IgD-negative memory B cell (primary cell): Measurements from ENCODE around the gene CBX2. TPM values are rescaled to one million over a fixed set of nuclear protein-coding genes. Genes with fewer than 3 reads are reported as not detected.

ENCODE experiments used
- H3K27ac Mint-ChIP-seq, 3 donors: one replicate each; pipeline ENCODE4 v1.8.0; 2020 to 2022; ENCODE audit warnings: mild to moderate bottlenecking in 3 of 3, mixed read lengths in 3 of 3, moderate library complexity in 1 of 3
- H3K27me3 Mint-ChIP-seq: one replicate; pipeline ENCODE4 v1.8.0; 2021; ENCODE audit warnings: mixed read lengths
- H3K36me3 Mint-ChIP-seq: one replicate; pipeline ENCODE4 v1.8.0; 2020; ENCODE audit warnings: mild to moderate bottlenecking, mixed read lengths
- H3K4me1 Mint-ChIP-seq, 3 donors: one replicate each; pipeline ENCODE4 v1.8.0; 2020 to 2022; ENCODE audit warnings: mixed read lengths in 3 of 3, mild to moderate bottlenecking in 1 of 3
- H3K4me3 Mint-ChIP-seq, 4 donors: one replicate each; pipeline ENCODE4 v1.8.0; 2020 to 2022; ENCODE audit warnings: mild to moderate bottlenecking in 4 of 4, mixed read lengths in 4 of 4, moderate library complexity in 3 of 4
- H3K9me3 Mint-ChIP-seq, 3 donors: one replicate each; pipeline ENCODE4 v1.8.0; 2020 to 2021; ENCODE audit warnings: mixed read lengths in 3 of 3, mild to moderate bottlenecking in 1 of 3
- polyA plus RNA-seq: library from polyadenylated mRNA; unstranded; fragments of 300-500 nt; fragmentation: Illumina TruSeq; gene quantifications from one replicate; pipeline ENCODE4 v1.2.3, GENCODE V29; 2021

Gene CBX2
- polyA plus RNA-seq, 1 donor from 2014 or later: 0.26 TPM

DNA sequence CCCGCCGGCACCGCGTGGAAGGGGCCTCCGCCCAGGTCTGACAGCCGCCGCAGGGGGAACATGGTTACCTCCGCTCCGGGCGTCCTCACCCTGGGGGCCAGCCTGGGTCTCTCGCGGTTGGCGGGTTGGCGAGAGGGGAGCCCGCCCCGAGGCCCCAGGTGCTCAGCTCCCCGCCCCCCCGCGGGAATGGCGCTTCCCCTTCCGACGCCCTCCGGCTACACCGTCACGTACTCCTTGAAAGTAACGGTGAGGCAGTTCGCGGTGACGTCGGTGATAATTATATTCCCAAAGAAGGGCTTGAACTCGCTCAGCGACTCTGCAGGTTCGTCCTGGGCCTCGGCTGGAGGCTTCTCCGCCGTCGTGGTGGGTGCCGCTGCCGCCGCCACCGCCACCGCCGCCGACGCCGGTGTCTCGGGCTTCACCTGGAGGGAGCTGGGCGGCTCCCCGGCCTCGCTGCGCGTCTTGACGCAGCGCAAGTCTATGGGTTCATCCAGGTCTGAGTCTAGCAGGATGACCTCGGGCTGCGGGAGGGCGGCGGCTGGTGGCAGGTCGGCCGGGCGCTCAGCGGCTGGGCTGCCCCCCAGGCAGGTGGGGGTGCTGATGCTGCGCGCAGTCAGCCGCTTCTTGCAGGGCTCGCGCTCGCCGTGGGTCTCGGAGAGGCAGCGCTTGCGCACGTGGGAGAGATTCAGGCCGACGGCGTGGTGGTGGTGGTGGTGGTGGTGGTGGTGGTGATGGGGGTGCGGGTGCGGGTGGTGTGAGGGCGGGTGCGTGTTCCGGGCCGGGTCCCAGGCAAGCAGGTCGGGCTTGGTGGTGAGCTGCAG lies 56.0 kb downstream of the CBX2 start:
- Mint-ChIP-seq H3K4me1 (peaks cover 13 to 21% (median 16%) of the 10 kb centered on the region in 3 donors), H3K4me3 (no peak overlapping the region), H3K36me3 (peaks cover 2% of the 10 kb centered on the region), H3K27me3 (no peaks in the 10 kb centered on the region), H3K27ac (peak overlapping the region in 1 of 3 donors; percentile 79), H3K9me3 (no peaks in the 10 kb centered on the region)

DNA sequence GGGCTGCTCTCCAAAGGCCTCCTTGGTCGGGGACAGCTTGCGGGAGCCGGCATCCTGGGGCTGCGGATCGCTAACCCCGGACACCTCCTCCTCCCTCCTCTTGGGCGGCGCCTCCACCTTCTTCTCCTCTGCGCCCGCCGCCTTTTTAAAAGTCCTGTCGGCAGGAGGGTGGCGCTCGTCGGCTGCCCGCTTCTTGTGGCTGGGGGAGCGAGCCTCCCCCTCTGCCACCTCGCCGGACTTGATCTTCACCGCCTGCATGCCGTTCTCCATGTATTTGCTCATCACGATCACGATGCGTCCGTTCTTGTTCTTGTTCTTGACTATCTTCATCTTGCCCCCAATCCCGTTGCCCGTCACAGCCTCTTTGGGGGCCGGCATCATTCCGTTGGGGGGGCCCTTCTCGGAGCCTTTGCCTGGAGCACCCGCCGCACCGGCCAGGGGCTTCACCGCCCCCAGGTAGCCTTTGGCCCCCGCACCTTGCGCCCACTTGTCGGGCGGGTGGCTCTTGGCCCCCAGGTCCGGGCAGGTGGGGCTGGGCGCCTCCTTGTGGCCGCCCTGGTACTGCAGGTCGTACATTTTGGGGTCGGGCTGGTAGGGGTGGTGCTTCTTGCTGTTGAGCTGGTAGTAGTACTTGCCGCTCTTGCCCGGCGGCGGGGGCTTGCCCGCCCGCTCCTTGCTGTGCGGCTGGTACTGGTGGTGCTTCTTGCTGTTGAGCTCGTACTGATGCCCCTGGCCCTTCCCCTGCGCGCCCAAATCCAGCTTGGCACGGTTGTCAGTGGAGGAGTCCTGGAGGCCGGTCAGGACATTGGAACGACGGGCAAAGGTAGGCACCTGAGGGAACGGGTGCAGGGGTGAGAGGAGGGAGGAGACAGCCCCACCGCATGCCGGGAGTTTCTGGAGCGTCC lies 56.9 kb downstream of the CBX2 start:
- Mint-ChIP-seq H3K9me3 (no peaks in the 10 kb centered on the region), H3K4me3 (peak overlapping the region in 2 of 4 donors; percentile 63 to 71), H3K36me3 (peaks cover 2% of the 10 kb centered on the region), H3K27ac (peak overlapping the region; percentile 67 to 80 (median 79)), H3K27me3 (peaks cover under 1% of the 10 kb centered on the region), H3K4me1 (peaks cover 13 to 16% (median 13%) of the 10 kb centered on the region in 3 donors)

DNA sequence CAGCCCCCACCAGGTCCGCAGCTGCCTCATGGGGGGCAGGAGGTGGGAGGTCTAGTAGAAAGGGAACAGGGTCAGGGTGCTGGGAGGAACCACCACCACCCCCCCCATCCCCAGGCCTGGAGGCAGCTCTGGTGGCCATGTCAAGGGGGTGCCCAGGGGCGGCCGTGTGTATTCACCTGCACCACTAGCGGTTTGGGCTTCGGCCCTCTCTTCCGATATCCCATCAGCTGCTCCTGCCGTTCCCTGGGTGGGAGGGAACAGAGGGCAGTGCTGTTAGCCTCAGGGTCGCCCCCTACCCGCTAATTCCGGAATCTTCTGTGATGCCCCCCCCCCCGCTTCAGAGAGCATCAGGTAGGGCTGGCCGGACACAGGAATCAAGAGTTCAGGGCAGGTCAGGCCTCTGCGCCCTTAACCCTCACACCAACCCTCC lies 57.5 kb downstream of the CBX2 start:
- Mint-ChIP-seq H3K27ac (peak overlapping the region; percentile 67 to 80 (median 79)), H3K4me1 (peaks cover 13 to 16% (median 15%) of the 10 kb centered on the region in 3 donors), H3K4me3 (peak overlapping the region in 1 of 4 donors; percentile 63), H3K36me3 (peaks cover 2% of the 10 kb centered on the region), H3K9me3 (no peaks in the 10 kb centered on the region), H3K27me3 (peaks cover 6% of the 10 kb centered on the region)

DNA sequence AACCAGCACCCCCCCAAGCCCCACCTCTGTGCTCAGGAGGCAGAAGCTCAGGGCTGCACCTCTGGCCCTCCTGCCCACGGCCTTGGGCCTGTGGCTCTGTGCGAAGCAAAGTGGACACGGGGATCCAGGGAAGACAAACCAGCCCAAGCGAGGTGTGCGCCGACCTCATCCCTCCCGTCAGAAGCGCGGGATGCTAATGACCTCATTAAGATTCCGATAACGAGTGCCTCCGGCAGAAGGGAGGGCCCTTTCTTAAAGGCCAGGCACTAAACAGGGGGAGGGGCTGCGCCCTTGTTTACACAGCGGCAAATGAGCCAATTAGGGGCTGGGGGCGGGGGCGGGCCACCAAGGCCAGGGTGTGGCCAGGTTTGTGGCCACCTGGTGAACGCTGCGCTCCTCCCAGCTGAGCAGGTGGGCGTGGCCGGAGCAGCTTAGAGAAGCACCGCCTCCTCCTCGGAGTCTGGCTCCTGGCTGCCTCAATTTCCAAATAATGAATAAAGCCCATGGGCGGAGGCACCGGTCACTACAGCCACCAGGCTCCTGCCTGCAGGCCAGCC lies 58.1 kb downstream of the CBX2 start:
- no peaks in the 10 kb centered on the region for H3K9me3 Mint-ChIP-seq
- peaks cover 6% of the 10 kb centered on the region for H3K27me3 Mint-ChIP-seq
- H3K27ac Mint-ChIP-seq: peak overlapping the region in 1 of 3 donors; percentile 81
- H3K4me1 Mint-ChIP-seq: peaks cover 13 to 18% (median 15%) of the 10 kb centered on the region in 3 donors
- peaks cover 2% of the 10 kb centered on the region for H3K36me3 Mint-ChIP-seq
- peak overlapping the region in 3 of 4 donors; percentile 12 to 70 (median 17) for H3K4me3 Mint-ChIP-seq

DNA sequence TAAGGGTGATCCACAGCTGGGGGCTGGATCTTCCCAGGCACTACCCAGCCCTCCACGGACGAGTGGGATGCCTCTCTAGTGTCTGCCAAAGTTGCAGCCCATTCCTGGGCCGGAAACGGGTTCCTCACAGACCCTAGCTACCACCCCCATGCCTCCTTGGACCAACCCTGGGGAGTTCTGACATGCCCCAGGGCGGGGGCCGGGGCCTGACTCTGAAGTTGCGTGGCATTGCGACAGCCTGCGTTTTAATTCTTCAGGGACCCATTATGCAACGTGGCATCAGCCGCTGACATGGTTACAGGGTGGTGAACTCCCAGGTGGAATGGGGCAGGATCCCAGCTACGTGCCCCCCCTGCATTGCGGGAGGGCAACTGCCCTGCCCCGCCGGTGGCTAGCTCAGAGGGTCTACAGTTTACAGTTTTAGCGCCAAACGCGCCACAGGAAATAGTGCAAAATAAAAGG lies 58.6 kb downstream of the CBX2 start:
- Mint-ChIP-seq H3K27me3 (peaks cover 6% of the 10 kb centered on the region), H3K4me1 (peaks cover 12 to 18% (median 15%) of the 10 kb centered on the region in 3 donors), H3K9me3 (no peaks in the 10 kb centered on the region), H3K27ac (peak overlapping the region in 2 of 3 donors; percentile 81 to 94), H3K36me3 (peaks cover 2% of the 10 kb centered on the region), H3K4me3 (peak overlapping the region; percentile 70 to 98 (median 93))

DNA sequence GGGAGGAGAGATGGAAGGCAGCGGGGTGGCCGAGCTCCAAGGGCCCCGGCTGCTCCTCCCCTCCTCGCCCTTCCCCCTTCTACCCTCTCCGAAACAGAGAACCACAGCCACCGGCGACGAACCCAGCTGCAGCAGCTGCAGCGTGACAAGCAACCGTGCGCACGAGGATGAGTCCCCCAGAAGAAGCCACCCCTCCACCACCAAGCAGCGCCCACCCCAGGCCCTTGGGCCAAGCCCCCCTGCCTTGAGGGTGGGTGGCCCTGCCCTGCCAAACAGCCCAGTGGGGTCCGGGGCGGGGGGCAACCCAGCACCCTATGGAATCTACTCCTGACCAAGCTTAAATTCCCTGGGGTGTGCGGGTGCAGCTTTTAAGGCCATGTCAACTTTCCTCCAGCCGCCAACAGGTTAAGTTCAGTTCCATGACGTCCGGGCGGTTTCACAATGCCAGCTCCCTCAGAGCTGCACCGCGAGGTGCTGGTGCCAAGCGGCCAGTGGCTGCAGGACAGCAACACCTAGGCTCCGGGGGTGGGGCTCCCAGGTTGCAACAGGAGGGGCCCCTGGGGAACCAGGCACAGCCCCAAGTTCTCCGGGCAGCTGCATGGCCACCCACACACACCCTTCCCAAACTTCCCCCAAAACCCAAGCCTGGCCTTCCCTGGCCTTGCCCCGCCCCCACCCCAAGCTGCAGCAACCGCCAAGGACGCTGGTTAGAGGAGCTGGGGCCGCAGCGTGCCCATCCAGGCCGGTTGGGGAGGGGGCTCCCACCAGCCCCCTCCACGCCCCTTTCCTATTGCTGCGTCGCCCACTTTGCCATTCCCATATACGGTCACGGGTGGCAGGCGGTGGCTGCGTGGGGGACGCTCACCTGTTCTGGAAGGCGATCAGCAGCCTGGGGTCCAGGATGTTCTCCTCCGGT lies 59.3 kb downstream of the CBX2 start:
- Mint-ChIP-seq H3K9me3 (no peaks in the 10 kb centered on the region), H3K36me3 (peaks cover 2% of the 10 kb centered on the region), H3K27ac (peak overlapping the region; percentile 87 to 95 (median 94)), H3K27me3 (peaks cover 11% of the 10 kb centered on the region), H3K4me1 (peaks cover 14 to 20% (median 18%) of the 10 kb centered on the region in 3 donors), H3K4me3 (peak overlapping the region; percentile 93 to 98 (median 95))

Other genes starting within 250 kb of the CBX2 start
- not detected for gene RBFOX3, start 167.1 kb upstream of the CBX2 start, polyA plus RNA-seq
- gene ENPP7, start 47.2 kb upstream of the CBX2 start, polyA plus RNA-seq: 0.89 TPM
- gene CBX8, start 18.9 kb downstream of the CBX2 start, polyA plus RNA-seq: 3.2 TPM
- gene CBX4, start 61.3 kb downstream of the CBX2 start, polyA plus RNA-seq: 4.1 TPM